ENCODE measurements around the gene DHRS12. TPM values are rescaled to one million over a fixed set of nuclear protein-coding genes. Genes with fewer than 3 reads are reported as not detected.

The DHRS12 gene
- total and polyA plus RNA-seq, 8 donors: 13.8 to 39.4 (median 26.5) TPM

GRCh38 chr13:51769455-51770127 is 34.4 kb downstream of the DHRS12 start:
- 34% methylated on average over 11 of the region's 11 CpGs for WGBS, 2 donors
- peaks cover 0 to 8% (median 0%) of the 10 kb centered on the region in 3 donors for H3K36me3 ChIP-seq
- DNase-seq (peak in 4 of 6 donors; percentile 69 to 87 (median 80)), FAIRE-seq (no peak), ATAC-seq (peak; percentile 8 to 60 (median 38))
- H3K27me3 ChIP-seq: no peaks in the 10 kb centered on the region
- intact Hi-C loops (cut with DNase I): no loop called here
- no peak for TF ChIP-seq CTCF (IDR thresholded peaks at IDR 0.05)
- peaks cover 40 to 48% (median 42%) of the 10 kb centered on the region in 3 donors for H3K4me1 ChIP-seq
- H3K4me3 ChIP-seq: no peak overlapping the region
- H3K9me3 ChIP-seq: no peaks in the 10 kb centered on the region
- peak overlapping the region; percentile 84 to 93 (median 90) for H3K27ac ChIP-seq

- FAIRE-seq: no peak
- Histone ChIP-seq H3K4me1 (peaks cover 40 to 48% (median 46%) of the 10 kb centered on the region in 3 donors), H3K27ac (peak overlapping the region; percentile 84 to 93 (median 90))
These were observed 35.0 kb downstream of the DHRS12 start for GRCh38 chr13:51768976-51769375.

DNA sequence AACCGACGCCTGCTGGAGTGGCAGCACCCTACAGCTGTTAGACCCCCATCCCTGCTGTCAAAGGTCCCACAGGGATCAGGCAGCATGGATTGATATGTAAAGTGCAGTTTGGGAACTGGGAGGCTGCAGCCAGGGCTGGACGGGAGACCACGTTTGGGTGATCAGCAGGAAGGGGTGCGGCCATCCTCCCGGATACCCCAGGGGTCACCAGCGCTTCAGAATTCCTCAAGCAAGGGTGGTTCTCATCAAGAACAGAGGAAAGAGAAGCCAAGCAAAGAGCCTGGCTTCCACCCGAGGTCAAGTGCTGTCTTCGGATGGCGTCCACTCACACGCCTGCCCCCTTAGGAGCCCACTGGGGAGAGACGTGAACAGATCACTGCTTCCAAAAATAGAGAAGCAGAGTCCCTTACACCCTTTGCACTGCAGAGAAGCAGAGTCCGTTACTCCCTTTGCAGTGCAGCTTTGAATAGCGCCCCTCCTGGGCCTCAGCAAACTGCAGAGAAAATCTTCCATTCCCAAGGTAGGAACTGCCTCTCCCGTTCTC is 35.5 kb downstream of the DHRS12 start:
- no peak for TF ChIP-seq CTCF (IDR thresholded peaks at IDR 0.05)
- Histone ChIP-seq H3K36me3 (peaks cover 0 to 8% (median 0%) of the 10 kb centered on the region in 3 donors), H3K9me3 (no peaks in the 10 kb centered on the region), H3K4me3 (no peak overlapping the region), H3K4me1 (peaks cover 40 to 51% (median 48%) of the 10 kb centered on the region in 3 donors), H3K27me3 (no peaks in the 10 kb centered on the region), H3K27ac (peak overlapping the region; percentile 84 to 93 (median 90))
- WGBS, 2 donors: 83 to 84% methylated on average over 15 of the region's 15 CpGs
- ATAC-seq (no peak), FAIRE-seq (no peak), DNase-seq (no peak)
- intact Hi-C loops (cut with DNase I): no loop called here

More at GRCh38 chr13:51768976-51769375, 35.0 kb downstream of the DHRS12 start:
- DNase-seq (peak in 1 of 6 donors; percentile 65), ATAC-seq (no peak)
- intact Hi-C loops (cut with DNase I): no loop called here
- TF ChIP-seq CTCF (IDR thresholded peaks at IDR 0.05): no peak
- no peaks in the 10 kb centered on the region for H3K27me3 ChIP-seq
- H3K4me3 ChIP-seq: no peak overlapping the region
- H3K36me3 ChIP-seq: peaks cover 0 to 8% (median 0%) of the 10 kb centered on the region in 3 donors
- no peaks in the 10 kb centered on the region for H3K9me3 ChIP-seq
- WGBS, 2 donors: 95 to 97% methylated on average over 19 of the region's 19 CpGs

- TF ChIP-seq CTCF (IDR thresholded peaks at IDR 0.05): no peak
- ATAC-seq (no peak), FAIRE-seq (no peak), DNase-seq (no peak)
- Histone ChIP-seq H3K4me3 (no peak overlapping the region), H3K4me1 (peaks cover 40 to 51% (median 44%) of the 10 kb centered on the region in 3 donors), H3K27ac (no peak overlapping the region), H3K9me3 (no peaks in the 10 kb centered on the region), H3K27me3 (no peaks in the 10 kb centered on the region), H3K36me3 (peaks cover 0 to 8% (median 0%) of the 10 kb centered on the region in 3 donors)
- 91 to 95% methylated on average over 8 of the region's 8 CpGs for WGBS, 2 donors
- intact Hi-C loops (cut with DNase I): no loop called here
These were observed 36.9 kb downstream of the DHRS12 start for GRCh38 chr13:51767100-51767499.

GRCh38 chr13:51765142-51765515 is 38.8 kb downstream of the DHRS12 start:
- Histone ChIP-seq H3K4me3 (no peak overlapping the region), H3K27ac (peak overlapping the region; percentile 67 to 75 (median 73)), H3K9me3 (no peaks in the 10 kb centered on the region), H3K27me3 (no peaks in the 10 kb centered on the region), H3K4me1 (peaks cover 25 to 33% (median 25%) of the 10 kb centered on the region in 3 donors), H3K36me3 (peaks cover 0 to 15% (median 0%) of the 10 kb centered on the region in 3 donors)
- DNase-seq (no peak), ATAC-seq (no peak), FAIRE-seq (no peak)
- 73 to 82% methylated on average over 4 of the region's 4 CpGs for WGBS, 2 donors
- intact Hi-C loops (cut with DNase I): no loop called here
- no peak for TF ChIP-seq CTCF (IDR thresholded peaks at IDR 0.05)

All from pancreas (tissue), 10 donors.